Ascending aorta (tissue), 2 donors: ENCODE data around the gene RUSF1. TPM values are rescaled to one million over a fixed set of nuclear protein-coding genes. Genes with fewer than 3 reads are reported as not detected.
"Not testable (repeated sequence)": the region's sequence is repeated elsewhere in the genome, so short reads cannot be mapped to it uniquely, and the experiment has no call there.

Source experiments
- DNase-seq, 2 donors: peaks; one replicate each; pipeline ENCODE4 v3.0.0-alpha.2; 2019; ENCODE audit warnings: low spot score in 2 of 2
- H3K27ac ChIP-seq, 2 donors: fragments of 200-600 bp; sonication (generic); one replicate each; pipeline ENCODE4 v1.5.1; 2016 to 2017; ENCODE audit warnings: mild to moderate bottlenecking in 1 of 2
- H3K27me3 ChIP-seq: fragments of 200-600 bp; sonication (generic); one replicate; pipeline ENCODE4 v1.5.1; 2017
- H3K36me3 ChIP-seq, 2 donors: fragments of 200-600 bp; sonication (generic); one replicate each; pipeline ENCODE4 v1.5.1; 2016
- H3K4me1 ChIP-seq, 2 donors: fragments of 200-600 bp; sonication (generic); one replicate each; pipeline ENCODE4 v1.5.1; 2016 to 2017; ENCODE audit warnings: mild to moderate bottlenecking in 1 of 2
- H3K4me3 ChIP-seq, 2 donors: fragments of 200-600 bp; sonication (generic); one replicate each; pipeline ENCODE4 v1.5.1; 2016 to 2017; ENCODE audit warnings: mild to moderate bottlenecking in 1 of 2
- H3K9me3 ChIP-seq, 2 donors: fragments of 200-600 bp; sonication (generic); one replicate each; pipeline ENCODE4 v1.5.1; 2016
- intact Hi-C: fragments of 100-400 bp; cut with DNase I; formaldehyde crosslinking; loops from one replicate; pipeline ENCODE4 v1.15.1; 2023
- total RNA-seq: library from RNA; depleted of rRNA; stranded (reverse); fragments of >200 nt; gene quantifications from one replicate; pipeline ENCODE4 v1.1.0, GENCODE V29; 2016
- TF ChIP-seq, protein P1 (sequence below), 3 experiments: fragments of 200-600 bp in 2 of 3; fragments of 450-650 bp in 1 of 3; sonication (generic) in 2 of 3; IDR thresholded peaks; one replicate each; pipeline ENCODE4 v1.5.1; 2016 to 2019; ENCODE audit warnings: antibody characterized with exemption in 3 of 3, mild to moderate bottlenecking in 1 of 3, moderate library complexity in 1 of 3

Gene RUSF1
- total RNA-seq, 1 donor from 2014 or later: 80.9 TPM

- H3K4me1 ChIP-seq: peaks cover 5 to 20% of the 10 kb centered on the region in 2 donors
- H3K27ac ChIP-seq: peak overlapping the region; percentile 96 to 97
Measured at GRCh38 chr16:31508706-31509195, 560 bp upstream of the RUSF1 start.

DNA sequence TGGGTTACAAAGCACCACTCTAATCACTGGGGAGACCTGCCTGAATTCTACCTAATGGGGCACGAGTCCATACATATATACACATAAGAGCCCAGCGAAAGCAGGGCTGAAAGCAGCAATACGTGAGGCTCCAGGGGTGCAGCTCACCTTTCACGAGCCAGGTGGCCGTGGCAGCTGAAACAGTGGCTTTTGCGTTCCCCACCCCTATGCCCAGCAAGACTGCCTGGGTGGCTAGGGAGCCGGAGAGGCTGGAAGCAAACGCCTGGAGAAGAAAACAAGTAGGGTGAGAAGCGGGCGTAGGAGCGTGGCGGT is 618 bp downstream of the RUSF1 start:
- Histone ChIP-seq H3K36me3 (peaks cover 0 to 11% of the 10 kb centered on the region in 2 donors), H3K27ac (peak overlapping the region; percentile 96 to 97), H3K4me3 (peak overlapping the region; percentile 95 to 97), H3K4me1 (peaks cover 5 to 29% of the 10 kb centered on the region in 2 donors), H3K9me3 (no peaks in the 10 kb centered on the region), H3K27me3 (no peaks in the 10 kb centered on the region)
- TF ChIP-seq, protein P1, sequence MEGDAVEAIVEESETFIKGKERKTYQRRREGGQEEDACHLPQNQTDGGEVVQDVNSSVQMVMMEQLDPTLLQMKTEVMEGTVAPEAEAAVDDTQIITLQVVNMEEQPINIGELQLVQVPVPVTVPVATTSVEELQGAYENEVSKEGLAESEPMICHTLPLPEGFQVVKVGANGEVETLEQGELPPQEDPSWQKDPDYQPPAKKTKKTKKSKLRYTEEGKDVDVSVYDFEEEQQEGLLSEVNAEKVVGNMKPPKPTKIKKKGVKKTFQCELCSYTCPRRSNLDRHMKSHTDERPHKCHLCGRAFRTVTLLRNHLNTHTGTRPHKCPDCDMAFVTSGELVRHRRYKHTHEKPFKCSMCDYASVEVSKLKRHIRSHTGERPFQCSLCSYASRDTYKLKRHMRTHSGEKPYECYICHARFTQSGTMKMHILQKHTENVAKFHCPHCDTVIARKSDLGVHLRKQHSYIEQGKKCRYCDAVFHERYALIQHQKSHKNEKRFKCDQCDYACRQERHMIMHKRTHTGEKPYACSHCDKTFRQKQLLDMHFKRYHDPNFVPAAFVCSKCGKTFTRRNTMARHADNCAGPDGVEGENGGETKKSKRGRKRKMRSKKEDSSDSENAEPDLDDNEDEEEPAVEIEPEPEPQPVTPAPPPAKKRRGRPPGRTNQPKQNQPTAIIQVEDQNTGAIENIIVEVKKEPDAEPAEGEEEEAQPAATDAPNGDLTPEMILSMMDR (IDR thresholded peaks at IDR 0.05): no peak
- DNase-seq: no peak
- intact Hi-C loops: loop anchor here (5.0 to 10.0 kb wide), 4 partner anchors 50 to 367 kb away; partner anchors contain the start of genes ARMC5, FUS and ZNF267

More at GRCh38 chr16:31508706-31509195, 560 bp upstream of the RUSF1 start:
- intact Hi-C loops: loop anchor here (1.0 to 10.0 kb wide), 5 partner anchors 36 to 366 kb away; partner anchors contain the start of genes ARMC5, FUS, TGFB1I1 and ZNF267
- Histone ChIP-seq H3K36me3 (peaks cover 0 to 11% of the 10 kb centered on the region in 2 donors), H3K9me3 (no peaks in the 10 kb centered on the region), H3K4me3 (peak overlapping the region; percentile 95 to 97), H3K27me3 (no peaks in the 10 kb centered on the region)
- DNase-seq: no peak
- TF ChIP-seq, protein P1 (IDR thresholded peaks at IDR 0.05): no peak

GRCh38 chr16:31505483-31505882 is 2.7 kb downstream of the RUSF1 start:
- Histone ChIP-seq H3K27ac (no peak overlapping the region), H3K27me3 (no peaks in the 10 kb centered on the region), H3K4me1 (peaks cover 5 to 29% of the 10 kb centered on the region in 2 donors), H3K4me3 (no peak overlapping the region), H3K9me3 (no peaks in the 10 kb centered on the region), H3K36me3 (peaks cover under 1 to 12% of the 10 kb centered on the region in 2 donors)
- intact Hi-C loops: loop anchor here (5.0 to 10.0 kb wide), 4 partner anchors 48 to 369 kb away; partner anchors contain the start of genes ARMC5, FUS and ZNF267
- TF ChIP-seq, protein P1 (IDR thresholded peaks at IDR 0.05): no peak
- no peak for DNase-seq

DNA sequence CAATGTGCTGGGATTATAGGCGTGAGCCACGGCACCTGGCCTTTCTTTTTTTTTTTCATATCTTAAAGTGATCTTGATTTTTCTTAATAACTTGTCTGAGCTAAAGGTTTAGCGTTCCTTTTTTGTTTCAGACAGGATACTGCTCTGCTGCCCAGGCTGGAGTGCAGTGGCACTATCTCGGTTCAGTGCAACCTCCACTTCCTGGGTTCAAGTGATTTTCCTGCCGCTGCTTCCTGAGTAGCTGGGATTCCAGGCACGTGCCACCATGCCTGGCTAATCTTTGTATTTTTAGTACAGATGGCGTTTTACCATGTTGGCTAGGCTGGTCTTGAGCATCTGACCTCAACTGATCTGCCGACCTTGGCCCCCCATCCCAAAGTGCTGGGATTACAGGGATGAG is 4.0 kb downstream of the RUSF1 start:
- H3K9me3 ChIP-seq: no peaks in the 10 kb centered on the region
- H3K4me3 ChIP-seq: no peak overlapping the region
- TF ChIP-seq, protein P1 (IDR thresholded peaks at IDR 0.05): no peak
- no peak for DNase-seq
- H3K36me3 ChIP-seq: peaks cover 13 to 26% of the 10 kb centered on the region in 2 donors
- peaks cover 5 to 24% of the 10 kb centered on the region in 2 donors for H3K4me1 ChIP-seq
- no peak overlapping the region for H3K27ac ChIP-seq
- no peaks in the 10 kb centered on the region for H3K27me3 ChIP-seq
- intact Hi-C loops: loop anchor here (10.0 kb wide), 1 partner anchor 371 kb away; the partner anchor contains the start of gene ZNF267

DNA sequence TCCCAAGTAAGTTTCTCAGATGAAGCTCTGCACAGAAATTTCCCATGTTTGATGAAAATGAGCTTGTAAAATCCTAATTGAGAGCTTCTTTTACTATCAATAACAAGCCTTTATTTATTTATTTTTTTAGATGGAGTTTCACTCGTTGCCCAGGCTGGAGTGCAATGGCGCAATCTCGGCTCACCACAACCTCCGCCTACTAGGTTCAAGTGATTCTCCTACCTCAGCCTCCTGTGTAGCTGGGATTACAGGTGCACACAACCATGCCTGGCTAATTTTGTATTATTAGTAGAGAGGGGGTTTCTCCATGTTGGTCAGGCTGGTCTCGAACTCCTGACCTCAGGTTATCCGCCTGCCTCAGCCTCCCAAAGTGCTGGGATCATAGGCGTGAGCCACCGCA is 4.6 kb downstream of the RUSF1 start:
- H3K4me3 ChIP-seq, H3K27ac ChIP-seq, H3K9me3 ChIP-seq, H3K27me3 ChIP-seq, DNase-seq: not testable (repeated sequence)
- intact Hi-C loops: loop anchor here (10.0 kb wide), 1 partner anchor 371 kb away; the partner anchor contains the start of gene ZNF267
- Histone ChIP-seq H3K36me3 (peaks cover 19 to 32% of the 10 kb centered on the region in 2 donors), H3K4me1 (peaks cover 5 to 23% of the 10 kb centered on the region in 2 donors)

DNA sequence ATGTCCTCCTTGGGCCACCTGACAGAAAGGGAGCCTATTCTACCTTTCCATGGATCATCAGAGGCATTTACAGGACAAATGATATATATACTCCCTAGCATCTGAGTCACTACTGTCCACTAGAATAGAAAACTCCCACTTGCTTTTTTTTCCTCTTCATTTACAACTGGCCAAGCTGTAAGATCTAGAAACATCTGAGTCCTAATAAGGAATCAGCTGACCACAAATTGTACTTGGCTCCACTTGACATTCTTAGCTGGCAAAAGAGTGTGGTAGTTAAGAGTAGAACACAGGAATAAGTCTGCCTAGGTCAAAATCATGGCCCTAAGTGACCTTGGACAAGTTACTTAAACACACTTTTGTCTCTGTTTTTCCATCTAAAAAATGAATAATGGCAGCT is 5.2 kb downstream of the RUSF1 start:
- peaks cover 5 to 23% of the 10 kb centered on the region in 2 donors for H3K4me1 ChIP-seq
- peak overlapping the region in 1 of 2 donors; percentile 15 for H3K27ac ChIP-seq
- intact Hi-C loops: loop anchor here (10.0 kb wide), 1 partner anchor 372 kb away; the partner anchor contains the start of gene ZNF267
- no peak for DNase-seq
- no peak overlapping the region for H3K4me3 ChIP-seq
- TF ChIP-seq, protein P1 (IDR thresholded peaks at IDR 0.05): no peak
- no peaks in the 10 kb centered on the region for H3K9me3 ChIP-seq
- peaks cover 24 to 37% of the 10 kb centered on the region in 2 donors for H3K36me3 ChIP-seq
- H3K27me3 ChIP-seq: no peaks in the 10 kb centered on the region
